Right ventricle myocardium superior (tissue), 1 donor: ENCODE data around the gene PDZK1IP1. TPM values are rescaled to one million over a fixed set of nuclear protein-coding genes. Genes with fewer than 3 reads are reported as not detected.
"Not testable (repeated sequence)": the region's sequence is repeated elsewhere in the genome, so short reads cannot be mapped to it uniquely, and the experiment has no call there.

ENCODE experiments used
- ATAC-seq: fragments of 200-7000 bp; cut with Tn5 transposase; one replicate; pipeline ENCODE4 v1.9.1; 2020; ENCODE audit warnings: mild to moderate bottlenecking; ENCODE audit not compliant: poor library complexity
- DNase-seq: peaks from one replicate; pipeline ENCODE4 v3.0.0-alpha.2; 2020
- intact Hi-C: fragments of 100-400 bp; cut with DNase I; formaldehyde crosslinking; loops from one replicate; pipeline ENCODE4 v1.11.2; 2022
- total RNA-seq: library from RNA; stranded (reverse); fragmentation: NEBNext Ultra II Directional; extraction: Animal tissue kit (Norgen Biotek cat#: 25700); gene quantifications from one replicate; pipeline ENCODE4 v1.2.1, GENCODE V29; 2021
- donor health status: DM: no; HTN: yes; CAD: no; lungs with severe emphysema.

PDZK1IP1 gene
- total RNA-seq, 1 donor from 2014 or later, result not detected

GRCh38 chr1:47208374-47208850 is 18.6 kb upstream of the PDZK1IP1 start:
- intact Hi-C loops, result no loop called here
- DNase-seq, result no peak
- no peak for ATAC-seq

- ATAC-seq, result no peak
- DNase-seq, result no peak
- intact Hi-C loops, result no loop called here
Measured at GRCh38 chr1:47207803-47208373, 18.1 kb upstream of the PDZK1IP1 start.

GRCh38 chr1:47205918-47206317 is 16.1 kb upstream of the PDZK1IP1 start:
- no peak for ATAC-seq
- DNase-seq, result no peak
- intact Hi-C loops, result no loop called here

- ATAC-seq, DNase-seq, intact Hi-C loops: not testable (repeated sequence)
Measured at GRCh38 chr1:47203504-47203903, 13.7 kb upstream of the PDZK1IP1 start.

- DNase-seq, result no peak
- ATAC-seq, result no peak
- intact Hi-C loops, result no loop called here
Measured at GRCh38 chr1:47201179-47201578, 11.3 kb upstream of the PDZK1IP1 start.

- intact Hi-C loops, result no loop called here
- DNase-seq (no peak), ATAC-seq (no peak)
Measured at GRCh38 chr1:47198214-47198613, 8.4 kb upstream of the PDZK1IP1 start.

GRCh38 chr1:47196622-47197021 is 6.8 kb upstream of the PDZK1IP1 start:
- ATAC-seq (no peak), DNase-seq (no peak)
- intact Hi-C loops, result no loop called here

- intact Hi-C loops, result not testable (repeated sequence)
Measured at GRCh38 chr1:47195981-47196380, 6.1 kb upstream of the PDZK1IP1 start.

GRCh38 chr1:47194311-47194710 is 4.5 kb upstream of the PDZK1IP1 start:
- DNase-seq (no peak), ATAC-seq (no peak)
- intact Hi-C loops, result loop anchor here (5.0 kb wide), 1 partner anchor 63 kb away; no protein-coding TSS in a partner anchor

More at GRCh38 chr1:47195981-47196380, 6.1 kb upstream of the PDZK1IP1 start:
- DNase-seq, result not testable (repeated sequence)
- ATAC-seq, result peak; percentile 48

GRCh38 chr1:47193496-47193895 is 3.7 kb upstream of the PDZK1IP1 start:
- intact Hi-C loops, result loop anchor here (5.0 kb wide), 1 partner anchor 64 kb away; no protein-coding TSS in a partner anchor
- ATAC-seq, DNase-seq: not testable (repeated sequence)

- DNase-seq (peak; percentile 89), ATAC-seq (peak; percentile 51)
- intact Hi-C loops, result loop anchor here (5.0 kb wide), 1 partner anchor 65 kb away; no protein-coding TSS in a partner anchor
Measured at GRCh38 chr1:47192458-47193384, 2.9 kb upstream of the PDZK1IP1 start.

GRCh38 chr1:47191940-47192457 is 2.2 kb upstream of the PDZK1IP1 start:
- intact Hi-C loops, result loop anchor here (5.0 kb wide), 1 partner anchor 65 kb away; no protein-coding TSS in a partner anchor
- DNase-seq, result no peak
- ATAC-seq, result no peak

- intact Hi-C loops, result loop anchor here (5.0 kb wide), 1 partner anchor 66 kb away; no protein-coding TSS in a partner anchor
- DNase-seq (no peak), ATAC-seq (no peak)
Measured at GRCh38 chr1:47190857-47191256, 1.0 kb upstream of the PDZK1IP1 start.

GRCh38 chr1:47190509-47190855 is 646 bp upstream of the PDZK1IP1 start:
- no peak for DNase-seq
- intact Hi-C loops, result loop anchor here (5.0 kb wide), 1 partner anchor 67 kb away; no protein-coding TSS in a partner anchor
- no peak for ATAC-seq

GRCh38 chr1:47188791-47189785 is 748 bp downstream of the PDZK1IP1 start:
- intact Hi-C loops, result loop anchor here (10.0 kb wide), 1 partner anchor 246 kb away; the partner anchor contains the start of gene FOXD2
- DNase-seq, result no peak

GRCh38 chr1:47187926-47188250 is 1.9 kb downstream of the PDZK1IP1 start:
- ATAC-seq (no peak), DNase-seq (no peak)
- intact Hi-C loops, result loop anchor here (10.0 kb wide), 1 partner anchor 247 kb away; the partner anchor contains the start of gene FOXD2

More at GRCh38 chr1:47188791-47189785, 748 bp downstream of the PDZK1IP1 start:
- no peak for ATAC-seq

- DNase-seq (no peak), ATAC-seq (no peak)
- intact Hi-C loops, result loop anchor here (10.0 kb wide), 1 partner anchor 247 kb away; the partner anchor contains the start of gene FOXD2
Measured at GRCh38 chr1:47187231-47187925, 2.5 kb downstream of the PDZK1IP1 start.
